ENCODE measurements around the gene RPGRIP1L. TPM values are rescaled to one million over a fixed set of nuclear protein-coding genes. Genes with fewer than 3 reads are reported as not detected.

The RPGRIP1L gene
- total and polyA plus RNA-seq, 2 of the 8 experiments (the other 6 are each of a cell fraction or from before 2014, with no cell fraction given): 4.0 to 13.7 TPM

DNA sequence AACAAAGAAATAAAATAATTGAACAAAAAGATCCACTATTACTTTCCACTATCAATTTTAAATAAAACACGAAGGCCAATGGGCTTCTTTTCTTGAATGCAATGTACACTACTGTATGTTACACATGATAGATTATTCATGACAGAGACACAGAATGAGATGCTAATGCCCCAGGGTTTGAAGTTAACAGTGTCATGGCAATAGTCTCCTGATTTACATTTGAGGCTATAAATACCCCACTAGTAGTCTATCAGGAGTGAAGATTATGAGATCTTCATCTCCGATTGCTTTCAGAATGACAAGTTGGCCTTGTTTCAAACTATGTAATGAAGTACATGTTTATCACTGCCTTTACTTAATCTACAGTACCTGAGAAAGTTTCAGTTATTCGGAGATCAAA lies 84.4 kb downstream of the RPGRIP1L start:
- Histone ChIP-seq H3K9me3 (ENCODE audit: insufficient read depth in 2 of 2, low read depth in 1 of 2, low read length in 1 of 2) (no peaks in the 10 kb centered on the region; a peak in 1 of 4 replicates), H3K79me2 (ENCODE audit: control insufficient read depth in 1 of 2, insufficient read depth in 2 of 2, low read length in 2 of 2) (no peaks in the 10 kb centered on the region), H4K5ac (ENCODE audit: insufficient read length, low read depth, low read length) (no peak overlapping the region), H3K9ac (replicated peaks in 1 of 4; ENCODE audit: extremely low read depth in 1 of 4, low read depth in 3 of 4, low read length in 3 of 4) (no peak overlapping the region), H3K4ac (replicated peaks; ENCODE audit: insufficient read length, low read depth, low read length) (no peak overlapping the region), H3K23me2 (ENCODE audit: low read depth, low read length) (no peaks in the 10 kb centered on the region; the same call in 1 of the 2 replicates), H2BK20ac (ENCODE audit: low read length) (no peak overlapping the region), H3K18ac (ENCODE audit: extremely low read depth, low read length) (no peak overlapping the region), H4K8ac (ENCODE audit: extremely low read depth, insufficient read depth, low read length) (no peak overlapping the region), H3K4me3 (ENCODE audit: extremely low read depth in 1 of 4, insufficient read depth in 2 of 4, low read depth in 3 of 4, low read length in 4 of 4) (no peak overlapping the region), H2BK5ac (ENCODE audit: low read depth, low read length) (no peak overlapping the region), H3K4me1 (replicated peaks in 1 of 4; ENCODE audit: control insufficient read depth in 3 of 4, insufficient read depth in 4 of 4, low read length in 3 of 4) (no peaks in the 10 kb centered on the region), H3K23ac (ENCODE audit: insufficient read length) (no peak overlapping the region), H3K4me2 (ENCODE audit: insufficient read depth in 1 of 2, low read depth in 2 of 2, low read length in 2 of 2) (no peak overlapping the region), H2BK12ac (ENCODE audit: low read depth, low read length) (no peak overlapping the region), H2AFZ (ENCODE audit: low read length) (no peak overlapping the region), H2BK120ac (replicated peaks; ENCODE audit: low read depth, low read length) (no peak overlapping the region), H3K14ac (ENCODE audit: insufficient read length) (no peak overlapping the region), H3K27me3 (replicated peaks in 1 of 4; ENCODE audit: control insufficient read depth in 3 of 4, extremely low read depth in 1 of 4, insufficient read depth in 3 of 4, low read length in 3 of 4) (no peaks in the 10 kb centered on the region), H4K20me1 (replicated peaks in 1 of 2; ENCODE audit: control insufficient read depth in 1 of 2, insufficient read depth in 2 of 2, low read length in 2 of 2) (no peaks in the 10 kb centered on the region), H3K56ac (replicated peaks; ENCODE audit: insufficient read length, low read depth, low read length) (no peak overlapping the region), H4K91ac (replicated peaks; ENCODE audit: insufficient read length, low read length) (no peak overlapping the region), H2BK15ac (ENCODE audit: low read length) (no peak overlapping the region), H3K79me1 (ENCODE audit: low read depth, low read length) (no peaks in the 10 kb centered on the region), H3K36me3 (ENCODE audit: control insufficient read depth in 2 of 4, insufficient read depth in 4 of 4, low read length in 3 of 4) (no peaks in the 10 kb centered on the region), H3K27ac (ENCODE audit: low read depth, low read length) (no peak overlapping the region), H2AK5ac (ENCODE audit: low read depth, low read length) (no peak overlapping the region)
- POLR2A ChIA-PET (ENCODE audit: partially characterized antibody): no interaction called here
- TF ChIP-seq RAD21 (IDR thresholded peaks at IDR 0.05 in 1 of 2, conservative IDR thresholded peaks at IDR 0.05 in 1 of 2; ENCODE audit: low read depth in 2 of 2, low read length in 2 of 2) (no peak), SP2 (IDR thresholded peaks at IDR 0.05; ENCODE audit: low read length) (no peak), KDM5A (IDR thresholded peaks at IDR 0.05; ENCODE audit: low read length) (no peak), SIRT6 (IDR thresholded peaks at IDR 0.05; ENCODE audit: low read length) (no peak), KDM1A (IDR thresholded peaks at IDR 0.05; ENCODE audit: borderline replicate concordance, low read length) (no peak), TBP (IDR thresholded peaks at IDR 0.05; ENCODE audit: low read depth, low read length) (no peak), BACH1 (IDR thresholded peaks at IDR 0.05; ENCODE audit: low read length) (no peak)
- TF ChIP-seq, protein P1, sequence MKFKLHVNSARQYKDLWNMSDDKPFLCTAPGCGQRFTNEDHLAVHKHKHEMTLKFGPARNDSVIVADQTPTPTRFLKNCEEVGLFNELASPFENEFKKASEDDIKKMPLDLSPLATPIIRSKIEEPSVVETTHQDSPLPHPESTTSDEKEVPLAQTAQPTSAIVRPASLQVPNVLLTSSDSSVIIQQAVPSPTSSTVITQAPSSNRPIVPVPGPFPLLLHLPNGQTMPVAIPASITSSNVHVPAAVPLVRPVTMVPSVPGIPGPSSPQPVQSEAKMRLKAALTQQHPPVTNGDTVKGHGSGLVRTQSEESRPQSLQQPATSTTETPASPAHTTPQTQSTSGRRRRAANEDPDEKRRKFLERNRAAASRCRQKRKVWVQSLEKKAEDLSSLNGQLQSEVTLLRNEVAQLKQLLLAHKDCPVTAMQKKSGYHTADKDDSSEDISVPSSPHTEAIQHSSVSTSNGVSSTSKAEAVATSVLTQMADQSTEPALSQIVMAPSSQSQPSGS (IDR thresholded peaks at IDR 0.05; ENCODE audit: low read length): no peak
- TF ChIP-seq, protein P2, sequence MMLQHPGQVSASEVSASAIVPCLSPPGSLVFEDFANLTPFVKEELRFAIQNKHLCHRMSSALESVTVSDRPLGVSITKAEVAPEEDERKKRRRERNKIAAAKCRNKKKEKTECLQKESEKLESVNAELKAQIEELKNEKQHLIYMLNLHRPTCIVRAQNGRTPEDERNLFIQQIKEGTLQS (IDR thresholded peaks at IDR 0.05; ENCODE audit: insufficient read depth, low read depth, low read length): no peak
- 90% methylated on average over 3 of the region's 3 CpGs; no CpG with 5 or more reads in 1 of the 2 experiments for WGBS, 2 experiments (ENCODE audit: extremely low coverage in 1 of 2, insufficient coverage in 1 of 2, insufficient read length in 1 of 2, insufficient replicate concordance in 2 of 2, low coverage in 1 of 2, low lambda C conversion rate in 2 of 2, missing lambda C conversion rate in 1 of 2)
- CTCF ChIA-PET (ENCODE audit: partially characterized antibody): no interaction called here
- DNase-seq (ENCODE audit: low read depth in 1 of 2, low spot score in 2 of 2) (no peak), FAIRE-seq (no peak)

Data from H1 (cell line).